ENCODE data around the gene SPTBN4.

SPTBN4 gene

DNA sequence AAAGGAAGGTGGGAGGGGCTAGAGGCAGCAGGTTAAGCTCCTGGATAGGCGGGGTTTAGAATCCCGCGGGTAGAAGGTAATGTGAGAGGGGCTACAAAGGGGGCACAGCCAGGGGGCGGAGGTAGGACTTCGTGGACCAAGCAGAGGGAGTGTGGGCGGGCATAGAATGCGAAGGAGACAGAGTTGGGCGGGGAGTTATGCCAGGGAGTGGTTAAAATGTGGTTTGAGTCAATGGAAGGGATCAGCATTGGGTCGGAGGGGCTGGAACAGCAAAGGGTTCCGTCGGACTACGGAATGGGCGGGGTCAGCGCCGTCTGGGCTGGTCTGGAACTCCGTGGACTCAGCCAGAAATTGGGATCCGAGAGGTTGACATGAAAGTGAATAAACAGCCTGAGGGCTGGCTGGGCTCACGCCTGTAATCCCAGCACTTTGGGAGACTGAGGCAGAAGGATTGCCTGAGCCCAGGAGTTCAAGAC, 137.4 kb downstream of the SPTBN4 start:
- DNase-seq (ENCODE audit: low read depth): no peak
- TF ChIP-seq, protein P1, sequence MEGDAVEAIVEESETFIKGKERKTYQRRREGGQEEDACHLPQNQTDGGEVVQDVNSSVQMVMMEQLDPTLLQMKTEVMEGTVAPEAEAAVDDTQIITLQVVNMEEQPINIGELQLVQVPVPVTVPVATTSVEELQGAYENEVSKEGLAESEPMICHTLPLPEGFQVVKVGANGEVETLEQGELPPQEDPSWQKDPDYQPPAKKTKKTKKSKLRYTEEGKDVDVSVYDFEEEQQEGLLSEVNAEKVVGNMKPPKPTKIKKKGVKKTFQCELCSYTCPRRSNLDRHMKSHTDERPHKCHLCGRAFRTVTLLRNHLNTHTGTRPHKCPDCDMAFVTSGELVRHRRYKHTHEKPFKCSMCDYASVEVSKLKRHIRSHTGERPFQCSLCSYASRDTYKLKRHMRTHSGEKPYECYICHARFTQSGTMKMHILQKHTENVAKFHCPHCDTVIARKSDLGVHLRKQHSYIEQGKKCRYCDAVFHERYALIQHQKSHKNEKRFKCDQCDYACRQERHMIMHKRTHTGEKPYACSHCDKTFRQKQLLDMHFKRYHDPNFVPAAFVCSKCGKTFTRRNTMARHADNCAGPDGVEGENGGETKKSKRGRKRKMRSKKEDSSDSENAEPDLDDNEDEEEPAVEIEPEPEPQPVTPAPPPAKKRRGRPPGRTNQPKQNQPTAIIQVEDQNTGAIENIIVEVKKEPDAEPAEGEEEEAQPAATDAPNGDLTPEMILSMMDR (IDR thresholded peaks at IDR 0.05; ENCODE audit: control insufficient read depth, extremely low read depth, insufficient read depth): no peak
- peak overlapping the region; percentile 41 for H3K4me3 ChIP-seq (ENCODE audit: low read depth, low read length)

DNA sequence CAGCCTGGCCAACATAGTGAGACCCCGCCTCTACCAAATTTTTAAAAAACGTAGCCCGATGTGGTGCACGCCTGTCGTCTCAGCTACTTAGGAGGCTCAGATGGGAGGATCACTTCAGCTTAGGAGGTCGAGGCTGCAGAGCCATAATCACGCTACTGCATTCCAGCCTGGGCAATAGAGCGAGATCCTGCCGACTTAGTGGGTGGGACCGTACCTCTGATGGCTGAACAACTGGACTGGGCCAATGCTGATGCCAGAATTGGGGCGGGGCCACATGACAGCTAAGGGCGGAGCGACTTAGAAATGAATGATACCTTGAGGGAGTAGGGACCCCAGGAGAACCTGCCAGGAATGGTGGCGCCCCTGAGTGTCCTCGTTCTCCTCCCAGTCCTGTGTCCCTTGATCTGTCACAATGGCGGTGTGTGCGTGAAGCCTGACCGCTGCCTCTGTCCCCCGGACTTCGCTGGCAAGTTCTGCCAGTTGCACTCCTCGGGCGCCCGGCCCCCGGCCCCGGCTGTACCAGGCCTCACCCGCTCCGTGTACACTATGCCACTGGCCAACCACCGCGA, 137.9 kb downstream of the SPTBN4 start:
- TF ChIP-seq, protein P1 (IDR thresholded peaks at IDR 0.05; ENCODE audit: control insufficient read depth, extremely low read depth, insufficient read depth): no peak
- H3K4me3 ChIP-seq (ENCODE audit: low read depth, low read length): peak overlapping the region; percentile 67
- no peak for DNase-seq (ENCODE audit: low read depth)

DNA sequence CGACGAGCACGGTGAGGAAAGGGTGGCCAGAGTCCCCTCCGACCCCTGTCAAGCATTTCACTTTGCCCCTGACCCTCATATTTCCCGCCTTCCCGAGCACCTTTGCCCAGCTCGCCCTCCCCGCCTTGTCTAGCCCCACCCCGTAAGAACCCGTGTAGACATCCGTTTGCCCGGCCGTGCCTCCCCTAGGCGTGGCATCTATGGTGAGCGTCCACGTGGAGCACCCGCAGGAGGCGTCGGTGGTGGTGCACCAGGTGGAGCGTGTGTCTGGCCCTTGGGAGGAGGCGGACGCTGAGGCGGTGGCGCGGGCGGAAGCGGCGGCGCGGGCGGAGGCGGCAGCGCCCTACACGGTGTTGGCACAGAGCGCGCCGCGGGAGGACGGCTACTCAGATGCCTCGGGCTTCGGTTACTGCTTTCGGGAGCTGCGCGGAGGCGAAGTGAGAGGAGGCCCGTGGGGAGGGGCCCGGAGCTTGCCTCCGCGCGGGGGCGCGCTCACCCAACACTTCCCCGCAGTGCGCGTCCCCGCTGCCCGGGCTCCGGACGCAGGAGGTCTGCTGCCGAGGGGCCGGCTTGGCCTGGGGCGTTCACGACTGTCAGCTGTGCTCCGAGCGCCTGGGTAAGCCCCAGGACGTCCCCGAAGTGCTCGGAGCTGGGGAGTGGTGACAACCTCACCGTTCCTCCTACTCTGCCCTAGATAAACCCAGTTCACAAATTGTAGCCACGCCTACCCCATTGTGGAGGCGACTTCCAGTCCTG, 138.6 kb downstream of the SPTBN4 start:
- TF ChIP-seq, protein P1 (IDR thresholded peaks at IDR 0.05; ENCODE audit: control insufficient read depth, extremely low read depth, insufficient read depth): peak; percentile 43
- peak overlapping the region; percentile 67 for H3K4me3 ChIP-seq (ENCODE audit: low read depth, low read length)
- peak; percentile 69 for DNase-seq (ENCODE audit: low read depth)

DNA sequence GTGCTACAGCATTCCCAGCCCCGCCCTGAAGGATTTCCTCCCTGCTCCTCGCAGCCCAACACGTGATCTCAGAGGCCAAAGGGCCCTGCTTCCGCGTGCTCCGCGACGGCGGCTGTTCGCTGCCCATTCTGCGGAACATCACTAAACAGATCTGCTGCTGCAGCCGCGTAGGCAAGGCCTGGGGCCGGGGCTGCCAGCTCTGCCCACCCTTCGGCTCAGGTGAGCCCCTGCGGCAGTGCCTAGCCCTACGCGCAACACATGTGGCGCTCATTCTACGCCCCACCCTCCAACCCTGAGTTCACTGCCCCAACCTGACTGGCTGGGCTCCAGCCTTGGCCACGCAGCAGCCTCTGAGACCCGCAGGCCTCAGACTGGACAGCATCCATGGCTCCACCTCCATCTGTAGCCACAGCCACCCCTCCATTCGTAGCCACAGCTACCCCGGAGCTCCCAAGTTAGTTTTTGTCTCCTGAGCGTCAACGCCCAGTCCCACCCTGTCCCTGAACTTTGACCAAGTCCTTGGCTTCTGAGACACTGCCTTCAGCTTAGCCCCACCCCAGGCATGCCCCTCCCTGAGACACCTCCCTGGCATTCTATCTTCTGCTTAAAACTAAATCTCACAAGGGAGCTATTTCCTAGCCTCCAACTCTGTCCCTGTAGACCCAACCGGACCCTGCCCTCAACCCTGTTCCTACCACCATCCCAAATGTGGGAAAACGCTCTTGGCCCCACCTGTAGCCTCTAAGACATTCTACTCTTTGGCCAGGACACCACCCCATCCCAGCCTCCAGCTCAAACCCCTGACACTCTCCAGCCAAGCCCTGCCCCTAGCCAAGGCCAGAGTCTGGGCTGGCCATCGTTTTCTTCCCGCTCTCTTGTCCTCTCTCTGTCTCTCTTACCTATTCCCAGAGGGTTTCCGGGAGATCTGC, 140.8 kb downstream of the SPTBN4 start:
- no peak for DNase-seq (ENCODE audit: low read depth)
- TF ChIP-seq, protein P1 (IDR thresholded peaks at IDR 0.05; ENCODE audit: control insufficient read depth, extremely low read depth, insufficient read depth): no peak
- H3K4me3 ChIP-seq (ENCODE audit: low read depth, low read length): no peak overlapping the region

DNA sequence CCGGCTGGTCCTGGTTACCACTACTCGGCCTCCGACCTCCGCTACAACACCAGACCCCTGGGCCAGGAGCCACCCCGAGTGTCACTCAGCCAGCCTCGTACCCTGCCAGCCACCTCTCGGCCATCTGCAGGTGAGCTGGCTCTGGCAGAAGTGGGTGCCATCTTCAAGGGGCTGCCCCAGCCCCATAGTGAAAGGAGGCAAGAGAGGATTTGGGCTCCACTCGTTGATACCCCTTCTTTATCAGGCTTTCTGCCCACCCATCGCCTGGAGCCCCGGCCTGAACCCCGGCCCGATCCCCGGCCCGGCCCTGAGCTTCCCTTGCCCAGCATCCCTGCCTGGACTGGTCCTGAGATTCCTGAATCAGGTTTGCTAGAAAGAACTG, 141.4 kb downstream of the SPTBN4 start:
- H3K4me3 ChIP-seq (ENCODE audit: low read depth, low read length): no peak overlapping the region
- no peak for DNase-seq (ENCODE audit: low read depth)
- TF ChIP-seq, protein P1 (IDR thresholded peaks at IDR 0.05; ENCODE audit: control insufficient read depth, extremely low read depth, insufficient read depth): no peak

DNA sequence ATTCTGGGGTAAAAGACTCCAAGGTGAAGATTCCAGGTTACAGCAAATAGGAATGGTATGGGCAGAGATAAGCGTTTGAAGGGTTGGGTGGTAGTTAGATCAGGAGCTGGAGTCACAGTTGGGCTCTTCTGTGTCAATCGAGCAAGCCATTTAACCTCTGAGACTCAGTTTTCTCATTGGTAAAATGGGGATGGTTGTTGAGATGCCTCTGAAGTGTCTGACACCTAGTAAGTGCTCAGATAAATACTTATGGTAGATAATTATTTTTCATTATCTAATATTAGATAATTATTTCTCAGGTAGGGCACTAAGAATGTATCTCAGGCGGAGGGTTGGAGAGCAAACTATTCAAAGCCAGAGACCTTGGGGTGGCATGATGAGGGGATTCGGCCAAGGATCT, 142.2 kb downstream of the SPTBN4 start:
- no peak for DNase-seq (ENCODE audit: low read depth)
- TF ChIP-seq, protein P1 (IDR thresholded peaks at IDR 0.05; ENCODE audit: control insufficient read depth, extremely low read depth, insufficient read depth): no peak
- H3K4me3 ChIP-seq (ENCODE audit: low read depth, low read length): peak overlapping the region; percentile 64
